GM21447 (cell line): Measurements from ENCODE around the gene IRS1.
A peak's percentile ranks its signal among the peaks of the same experiment; 100 is the strongest.

Experiments
- ATAC-seq: cut with Tn5 transposase; IDR thresholded peaks from one replicate; pipeline ENCODE4 v1.9.1; 2021; ENCODE audit not compliant: unreplicated experiment

IRS1 gene

DNA sequence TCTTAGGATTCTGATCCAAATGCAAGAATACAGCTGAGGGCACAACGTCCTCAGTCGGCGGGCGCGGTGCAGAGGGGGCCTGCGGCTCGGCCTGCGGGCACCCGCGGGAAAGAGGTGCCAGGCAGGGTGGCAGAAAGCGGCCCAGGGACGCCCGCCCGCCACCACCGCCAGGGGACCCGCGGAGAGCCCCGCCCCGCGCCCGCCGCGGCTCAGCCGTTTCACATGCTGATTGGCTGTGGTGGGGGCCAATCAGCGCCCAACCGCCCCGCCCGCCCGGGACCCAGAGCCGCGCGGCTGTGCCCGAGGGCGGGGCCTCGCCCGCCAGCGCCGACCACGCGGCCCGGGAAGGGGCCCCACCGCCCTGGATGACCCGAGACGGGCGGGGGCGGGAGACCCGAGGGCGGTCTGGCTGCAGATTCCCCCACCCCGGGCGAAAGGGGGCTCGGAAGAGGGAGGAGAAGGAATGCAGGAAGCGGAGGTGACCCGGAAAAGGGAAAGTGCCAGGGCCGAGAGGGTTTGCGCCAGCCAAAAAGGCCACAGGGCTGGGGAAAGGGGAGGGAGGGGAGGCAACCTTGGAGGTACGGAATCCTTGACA lies 8.0 kb downstream of the IRS1 start:
- ATAC-seq: peak; percentile 96

DNA sequence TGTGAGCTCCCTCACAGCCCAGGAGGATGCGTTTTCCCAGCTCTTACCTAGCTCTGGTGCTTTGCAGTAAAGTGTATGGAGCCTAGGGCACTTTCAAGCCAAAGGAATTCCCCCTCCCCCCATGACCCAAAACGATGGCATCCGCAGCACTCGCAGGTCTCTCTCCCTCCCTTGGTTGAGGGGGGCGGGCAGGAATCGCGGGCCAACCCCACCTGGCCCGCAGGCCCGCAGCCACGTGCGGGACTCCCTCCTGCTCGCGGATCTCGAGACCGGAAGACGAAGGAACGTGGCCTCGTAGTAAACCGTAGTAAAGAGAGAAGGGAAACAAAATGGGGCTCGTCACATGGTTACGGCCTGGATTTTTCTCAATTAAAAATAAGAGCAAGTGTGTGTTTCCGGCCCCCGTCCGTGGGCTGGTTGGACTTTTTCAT lies 8.5 kb downstream of the IRS1 start:
- peak; percentile 55 for ATAC-seq

DNA sequence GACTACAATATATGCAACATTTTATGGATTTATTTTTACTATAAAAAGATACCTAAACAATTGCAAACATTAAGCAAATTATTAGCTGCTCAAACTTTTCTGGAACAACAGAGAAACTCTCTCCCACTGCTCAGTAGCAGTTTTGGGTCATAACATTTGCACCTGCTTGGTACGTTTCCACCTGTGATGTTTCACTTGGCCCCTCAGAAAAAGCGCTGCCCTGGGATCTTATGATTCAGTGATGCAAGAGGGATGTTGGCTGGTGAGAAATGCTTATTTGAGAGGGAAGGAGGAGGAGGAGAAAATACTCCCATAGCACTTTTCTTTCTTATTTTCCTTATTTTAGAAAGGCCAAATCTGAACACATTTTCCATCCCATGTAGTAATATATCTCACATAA lies 9.2 kb downstream of the IRS1 start:
- ATAC-seq: no peak

DNA sequence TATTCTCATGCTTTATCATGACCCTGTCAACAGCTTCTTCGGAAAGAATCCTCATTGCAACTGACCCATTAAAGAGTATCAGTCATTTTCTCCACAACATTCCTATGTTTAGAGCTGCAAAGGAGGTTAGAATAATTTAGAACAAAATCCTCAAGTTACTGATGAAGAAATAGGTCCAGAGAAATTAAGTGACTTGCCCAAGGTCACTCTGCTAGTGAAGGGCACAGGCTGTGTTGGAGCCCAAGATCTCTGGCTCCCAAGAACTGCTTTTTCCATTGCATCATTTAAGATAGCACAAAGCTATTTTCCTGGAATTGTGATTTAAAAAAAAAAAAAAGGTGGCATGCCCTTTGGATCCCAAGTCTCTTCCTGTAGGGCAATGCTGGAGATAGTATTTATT lies 9.6 kb downstream of the IRS1 start:
- no peak for ATAC-seq

DNA sequence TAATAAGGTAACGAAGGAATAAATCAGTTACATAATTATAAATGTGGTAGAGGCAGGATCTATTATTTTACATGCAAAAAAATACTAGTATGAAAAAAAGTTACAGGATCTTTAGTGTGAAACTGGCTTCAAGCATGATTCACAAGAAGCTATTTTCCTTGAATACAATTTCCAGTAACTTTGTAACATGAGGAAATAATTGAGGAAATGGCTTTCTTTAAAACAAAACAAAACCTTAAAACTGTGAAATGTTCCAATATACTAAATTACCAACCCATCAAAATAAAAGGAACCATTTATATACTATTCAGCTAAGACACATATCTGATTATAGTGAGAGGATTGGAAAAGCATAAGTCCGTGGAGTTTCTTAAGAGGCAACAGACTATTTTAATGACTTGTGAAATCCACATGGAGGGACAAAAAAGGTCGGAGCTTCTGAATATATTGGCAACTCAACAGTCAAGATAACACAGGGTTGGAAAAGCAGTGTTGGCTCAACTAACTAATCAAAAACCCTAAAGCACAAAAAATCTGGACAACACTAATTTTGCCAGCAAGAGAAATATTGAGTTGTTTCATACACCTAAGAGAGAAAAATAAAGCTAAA lies 10.6 kb downstream of the IRS1 start:
- ATAC-seq: no peak

DNA sequence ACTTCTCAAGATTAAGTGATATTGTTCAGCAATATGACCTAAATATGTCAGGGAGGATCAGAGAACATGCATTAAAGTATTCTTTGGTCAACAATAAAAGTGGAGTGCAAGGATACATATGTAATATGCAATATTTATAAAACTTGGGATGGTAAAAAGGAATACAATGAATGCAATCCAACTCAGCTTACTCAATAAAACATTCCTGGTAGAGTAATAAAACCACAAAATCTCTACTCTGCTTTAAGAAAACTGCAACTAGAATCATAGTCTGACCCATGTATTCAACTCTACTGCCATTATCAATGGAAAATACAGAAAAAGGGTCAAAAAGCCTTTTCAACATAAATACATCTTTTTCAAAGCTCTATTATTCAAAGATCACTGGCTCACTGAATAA lies 11.6 kb downstream of the IRS1 start:
- no peak for ATAC-seq

DNA sequence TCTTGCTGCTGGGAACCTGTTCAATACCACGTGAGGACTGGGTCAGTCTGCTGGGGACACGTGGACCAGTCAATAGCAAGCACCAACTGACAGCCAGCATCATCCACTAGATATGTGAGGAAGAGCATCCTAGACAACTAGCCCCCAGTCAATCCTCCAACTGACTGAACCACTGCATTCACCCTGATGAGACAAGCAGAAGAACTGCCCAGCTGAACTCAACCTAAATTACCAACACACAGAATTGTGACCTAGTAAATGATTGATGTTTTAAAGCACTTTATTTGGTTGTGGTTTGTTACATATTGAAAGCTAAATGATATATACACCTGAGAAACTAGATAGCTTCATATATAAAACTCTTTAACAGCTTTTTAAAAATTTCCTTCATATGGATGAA lies 15.7 kb downstream of the IRS1 start:
- ATAC-seq: no peak

DNA sequence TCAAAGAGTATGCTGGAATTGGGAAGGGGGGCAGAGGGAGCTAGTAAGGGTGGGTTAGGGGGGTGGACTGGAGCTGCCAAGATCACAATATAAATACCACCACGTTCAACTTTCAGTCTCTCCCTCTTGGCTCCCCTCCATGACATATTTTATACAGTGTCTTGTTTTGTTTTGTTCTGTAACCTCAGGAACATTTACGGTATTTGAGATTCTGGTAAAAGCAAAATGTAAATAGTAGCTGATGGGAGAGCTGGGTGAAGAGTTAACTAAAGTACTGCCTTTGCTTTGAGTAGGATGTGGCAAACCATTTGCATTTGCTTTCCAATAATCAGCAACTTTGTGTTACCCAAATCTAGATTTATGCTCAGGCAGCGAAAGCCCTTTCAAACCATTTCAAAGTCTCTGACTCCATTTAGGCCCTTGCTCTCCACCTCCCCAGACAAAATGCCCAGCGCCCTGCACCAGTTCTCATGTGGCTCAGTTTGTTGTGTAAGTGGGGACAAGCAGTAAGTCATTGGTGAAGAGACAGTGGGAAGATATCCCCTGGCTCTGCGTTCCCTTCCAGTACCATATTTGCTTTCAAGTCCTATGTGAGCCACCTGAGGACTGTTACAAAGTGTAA lies 17.4 kb downstream of the IRS1 start:
- no peak for ATAC-seq

DNA sequence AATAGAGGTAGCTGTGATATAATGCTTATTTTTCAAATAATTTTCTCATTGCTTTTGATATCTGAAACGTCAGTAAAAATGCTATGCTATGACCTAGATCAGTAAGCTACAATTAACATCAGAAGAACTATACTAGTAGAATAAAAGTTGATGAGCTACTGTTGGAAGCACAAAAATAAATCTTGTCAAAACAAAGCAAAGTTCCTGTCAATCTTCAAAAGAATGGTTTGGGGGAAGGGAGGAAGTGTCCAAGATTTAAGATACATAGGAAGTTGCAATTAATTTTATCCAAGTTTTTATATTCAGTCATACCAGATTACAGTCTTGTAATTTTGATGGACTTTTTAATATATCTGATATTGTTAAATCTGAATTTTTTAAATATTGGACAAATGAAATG lies 19.2 kb downstream of the IRS1 start:
- ATAC-seq: no peak

DNA sequence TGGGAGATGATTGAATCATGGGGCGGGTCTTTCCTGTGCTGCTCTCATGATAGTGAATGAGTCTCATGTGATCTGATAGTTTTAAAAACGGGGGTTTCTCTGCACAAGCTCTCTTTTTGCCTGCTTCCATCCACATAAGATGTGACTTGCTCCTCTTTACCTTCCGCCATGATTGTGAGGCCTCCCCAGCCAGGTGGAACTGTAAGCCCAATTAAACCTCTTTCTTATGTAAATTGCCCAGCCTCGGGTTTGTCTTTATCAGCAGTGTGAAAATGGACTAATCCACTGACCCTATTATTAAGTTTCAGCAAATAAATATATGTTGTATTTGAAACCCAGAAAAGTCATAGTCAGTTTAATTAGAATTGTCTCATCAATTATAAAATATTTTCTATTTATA lies 22.0 kb downstream of the IRS1 start:
- no peak for ATAC-seq

DNA sequence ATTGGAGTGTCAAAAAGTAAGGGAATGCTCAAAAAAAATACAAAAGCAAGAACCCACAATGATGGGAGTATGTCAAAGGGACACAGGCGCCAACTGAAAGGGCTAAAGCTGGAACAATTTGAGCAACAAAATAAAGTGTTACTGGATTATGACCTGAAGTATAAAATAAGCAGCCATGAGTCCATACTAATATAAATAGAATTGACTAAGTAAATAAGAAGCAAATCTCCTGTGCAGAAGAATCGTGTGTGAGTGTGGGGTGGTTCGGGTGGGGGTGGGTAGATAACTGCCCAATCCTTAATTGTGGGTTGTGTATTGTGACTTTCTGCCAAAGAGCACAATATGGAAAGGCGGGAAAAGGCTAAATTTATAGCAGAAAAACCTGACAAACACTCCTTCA lies 23.5 kb downstream of the IRS1 start:
- no peak for ATAC-seq

DNA sequence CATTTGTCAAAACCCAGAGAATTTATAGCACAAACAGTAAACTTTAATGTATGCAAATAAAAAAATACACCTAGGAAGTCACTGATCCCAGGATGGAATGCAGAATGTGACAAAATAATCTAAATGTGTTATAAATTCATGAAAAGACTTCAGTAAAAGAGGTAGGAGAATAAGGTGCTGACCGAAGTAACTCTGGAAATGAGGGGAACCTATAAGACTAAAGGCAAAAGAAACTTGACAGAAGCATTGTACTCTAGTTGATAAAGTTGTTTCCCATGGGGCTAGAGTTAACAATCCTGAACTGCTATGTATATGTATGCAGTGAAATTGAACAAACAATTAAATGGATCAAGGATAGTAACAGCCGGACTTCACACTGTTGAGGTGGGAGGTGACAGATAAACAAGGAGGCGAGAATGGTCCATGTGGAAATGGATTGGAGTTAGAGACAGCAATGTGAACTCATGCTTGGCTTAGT lies 24.5 kb downstream of the IRS1 start:
- ATAC-seq: no peak

DNA sequence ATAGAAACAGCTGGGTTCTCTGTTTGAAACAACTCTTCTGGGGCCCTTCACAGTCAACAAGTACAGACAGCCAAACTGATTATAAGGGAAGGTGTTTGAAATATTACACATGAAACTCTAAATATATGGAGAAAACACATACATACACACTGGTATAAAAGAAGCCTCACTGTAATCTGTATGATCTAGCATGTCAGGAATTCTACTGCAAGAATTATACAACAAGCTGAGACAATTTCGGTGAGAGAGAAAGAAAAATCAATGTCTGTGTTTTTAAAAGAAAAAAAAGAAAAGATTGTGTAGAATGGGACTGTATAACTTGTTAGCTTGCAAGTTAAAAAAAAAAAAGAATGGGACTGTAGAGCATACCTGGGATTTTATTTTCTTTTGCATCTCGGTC lies 26.3 kb downstream of the IRS1 start:
- ATAC-seq: peak; percentile 26

DNA sequence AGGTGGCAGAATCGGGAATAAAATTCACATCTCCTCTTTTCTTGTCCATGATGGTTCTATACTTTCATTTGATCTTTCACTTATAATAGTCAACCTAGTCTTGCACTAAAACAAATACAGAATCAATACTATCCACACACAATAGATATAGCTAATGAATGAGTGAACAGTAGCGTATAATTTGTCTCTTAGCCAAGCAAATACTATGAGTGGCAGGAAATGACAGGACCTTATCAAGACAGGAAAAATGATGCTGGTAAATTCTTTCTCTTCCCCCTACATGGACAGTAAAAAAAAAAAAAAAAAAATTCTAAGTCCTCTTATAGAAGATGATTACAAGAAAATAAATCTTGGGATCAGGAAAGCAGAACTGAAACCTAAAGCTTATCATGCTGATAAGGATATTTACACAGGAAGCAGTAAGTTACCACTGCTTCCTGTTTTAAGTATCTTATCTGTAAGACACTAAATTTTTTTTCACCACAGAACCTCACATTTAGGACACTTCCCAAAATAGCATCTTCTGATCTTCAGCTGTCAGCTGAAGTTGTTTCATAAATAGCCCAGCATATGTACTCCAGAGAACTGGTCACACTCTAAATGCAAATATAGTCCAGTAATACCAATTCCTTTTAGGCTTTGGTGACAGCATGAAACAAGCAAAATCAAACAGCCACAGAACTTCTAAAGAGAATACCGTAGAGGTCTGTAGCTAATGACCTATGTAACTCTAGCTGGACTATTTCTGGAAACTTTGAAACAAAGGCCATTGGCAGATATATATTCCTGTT lies 27.0 kb downstream of the IRS1 start:
- peak; percentile 96 for ATAC-seq

DNA sequence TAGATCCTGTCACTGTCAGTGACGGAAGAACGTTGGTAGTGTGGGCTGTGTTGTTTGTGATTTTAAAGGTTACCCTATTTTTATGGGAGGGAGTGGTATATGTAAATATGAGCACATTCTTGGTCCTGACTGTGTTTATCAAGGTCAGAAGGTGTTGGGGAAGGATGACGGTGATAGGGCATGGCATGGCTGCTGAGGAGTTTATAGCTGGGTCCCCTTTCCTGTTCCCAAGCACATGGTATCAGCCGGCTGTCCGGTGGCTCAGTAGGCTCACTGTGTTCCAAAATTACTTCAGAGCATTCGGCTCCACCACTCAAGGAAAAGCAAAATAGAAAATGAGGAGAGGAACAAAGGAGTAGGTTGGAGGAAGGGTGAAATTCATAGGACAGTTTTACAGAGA lies 28.6 kb downstream of the IRS1 start:
- no peak for ATAC-seq

DNA sequence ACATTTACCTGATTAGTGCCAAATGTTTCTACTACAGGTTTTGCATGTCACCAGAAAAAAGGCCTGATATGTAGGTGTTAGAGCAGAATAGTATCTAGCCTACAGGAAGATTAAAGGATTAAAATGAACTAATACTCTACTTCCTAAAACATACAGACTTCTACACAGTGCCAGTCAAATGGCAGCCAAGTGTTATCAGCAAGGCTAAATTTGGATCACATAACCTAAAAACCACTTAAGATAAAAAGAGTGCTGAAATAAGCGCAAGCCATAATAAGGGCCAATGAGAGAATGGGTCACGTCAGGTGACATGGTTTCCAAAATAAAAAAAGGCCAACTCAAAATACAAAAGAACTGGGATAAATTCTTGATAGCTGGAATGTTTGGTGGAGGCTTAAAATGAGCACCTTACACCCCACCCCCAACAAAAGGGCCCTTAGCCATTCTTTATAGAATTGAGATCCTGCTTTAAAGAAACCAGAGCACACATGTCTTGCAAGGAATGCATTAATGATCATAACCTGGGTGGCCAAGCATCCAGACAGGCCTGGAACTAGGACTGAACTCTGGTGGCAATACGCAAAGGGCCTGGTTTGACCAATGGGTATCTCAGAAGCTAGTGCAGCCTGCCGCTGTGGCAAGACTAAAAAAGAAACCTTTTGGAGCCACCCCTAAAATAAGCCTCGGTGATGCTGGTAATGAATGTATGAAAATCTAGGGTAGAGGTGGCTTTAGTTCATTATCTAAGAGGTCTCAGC lies 32.4 kb downstream of the IRS1 start:
- no peak for ATAC-seq

DNA sequence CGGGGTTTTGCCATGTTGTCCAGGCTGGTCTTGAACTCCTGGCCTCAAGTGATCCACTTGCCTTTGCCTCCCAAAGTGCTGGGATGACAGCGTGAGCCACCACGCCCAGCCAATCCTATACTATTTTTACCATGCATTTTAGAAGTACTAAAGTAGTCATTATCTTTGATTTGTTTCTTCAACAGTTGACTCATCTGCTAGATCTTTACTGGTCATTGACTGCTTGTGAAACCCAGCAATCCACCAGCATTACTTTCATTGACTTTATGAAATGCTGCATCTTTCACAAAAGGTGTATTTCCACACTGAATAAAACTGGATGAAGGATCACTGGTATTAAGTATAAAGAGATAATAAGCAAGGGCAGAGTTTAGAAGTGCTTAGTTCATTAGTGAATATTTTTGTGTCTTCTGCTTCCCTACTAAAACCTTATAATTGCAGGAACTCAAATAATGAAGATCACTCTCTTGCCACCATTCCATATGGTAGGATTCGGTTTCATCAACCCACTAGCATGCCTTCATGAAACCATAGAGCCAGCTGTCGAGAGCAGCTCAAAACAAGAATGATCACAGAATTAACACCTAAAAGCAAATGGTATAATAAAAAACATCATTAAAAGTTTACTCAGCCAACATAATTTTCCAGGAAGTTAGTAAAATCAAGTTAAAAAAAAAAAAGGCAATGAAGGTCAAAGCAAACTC lies 33.1 kb downstream of the IRS1 start:
- ATAC-seq: no peak

DNA sequence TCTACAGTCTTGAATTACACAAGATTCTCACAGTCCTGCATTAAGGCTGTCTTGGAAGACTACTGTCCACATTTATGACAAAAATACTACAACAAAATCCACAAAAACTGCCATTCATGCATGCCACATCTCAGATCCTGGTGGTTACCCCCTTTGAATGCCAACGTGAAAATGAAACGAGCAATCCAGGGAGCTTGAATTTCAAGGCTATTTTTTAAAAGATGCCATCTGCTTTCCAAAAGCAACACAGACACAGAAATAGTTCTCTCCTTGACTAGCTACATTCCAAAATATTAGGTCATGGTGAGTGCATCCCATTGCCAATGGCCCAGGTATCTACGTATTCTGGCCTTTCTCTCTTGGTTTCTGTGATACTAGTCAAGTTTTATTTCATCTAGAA lies 36.3 kb downstream of the IRS1 start:
- ATAC-seq: no peak

DNA sequence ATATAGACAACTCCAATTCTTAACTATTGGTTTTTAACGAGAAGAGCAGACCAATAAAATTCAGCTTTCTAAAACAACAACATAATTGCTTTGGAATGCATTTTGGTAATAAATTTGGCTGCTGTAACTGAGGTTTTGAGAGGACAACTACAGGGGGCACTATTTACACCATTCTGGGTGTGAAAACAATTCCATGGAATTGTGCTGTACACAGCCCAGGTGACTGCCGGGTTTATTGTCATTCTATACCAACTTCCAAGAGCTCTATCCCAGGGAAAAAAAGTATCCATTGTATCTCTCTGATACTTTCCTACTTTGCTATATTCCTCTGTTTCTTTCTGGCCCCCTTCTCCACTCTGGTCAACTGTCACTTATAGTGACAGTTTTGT lies 38.4 kb downstream of the IRS1 start:
- ATAC-seq: no peak

DNA sequence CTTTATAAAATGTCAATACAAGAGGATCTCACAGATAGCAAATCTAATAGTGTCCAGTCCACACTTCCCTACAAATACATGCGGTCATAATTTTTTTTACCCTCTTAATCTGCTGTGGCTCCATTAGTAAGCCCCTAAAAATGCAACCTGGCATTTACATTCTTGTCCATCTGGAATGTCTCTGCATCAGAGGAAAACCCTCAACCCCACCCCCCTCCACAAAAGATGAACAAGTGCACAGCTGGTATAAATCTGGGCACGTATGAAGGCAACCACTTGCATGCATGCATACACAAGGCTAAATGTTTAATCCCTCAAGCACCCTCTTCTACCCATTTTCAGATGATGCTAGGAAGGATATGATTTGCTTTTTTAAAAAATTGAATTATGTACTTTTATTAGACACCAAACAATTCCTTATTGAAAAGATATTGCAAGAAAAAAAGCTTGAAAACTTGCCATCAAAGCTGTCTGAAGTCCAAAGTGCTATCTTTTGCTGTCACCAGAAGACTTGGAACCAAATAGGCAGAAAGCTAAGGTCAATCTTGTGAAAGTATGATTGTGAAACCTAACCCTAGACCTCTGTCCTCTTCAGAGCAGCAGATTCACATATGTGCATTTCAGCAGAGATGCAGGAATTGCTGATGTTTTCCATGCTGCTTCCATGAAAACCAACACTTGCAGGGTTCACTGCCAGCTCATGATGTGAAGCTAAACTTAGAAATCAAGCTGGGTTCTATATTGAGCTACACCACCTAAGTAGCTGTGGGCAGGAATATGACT lies 39.0 kb downstream of the IRS1 start:
- no peak for ATAC-seq
